Adrenal gland (tissue), 12 donors: Measurements from ENCODE around the gene CPOX. TPM values are rescaled to one million over a fixed set of nuclear protein-coding genes. Genes with fewer than 3 reads are reported as not detected.
A peak's percentile ranks its signal among the peaks of the same experiment; 100 is the strongest.

Source experiments
- DNase-seq, 7 donors: peaks; one replicate each; pipeline ENCODE4 v3.0.0-alpha.2; 2019 to 2020
- H3K27ac ChIP-seq, 5 donors: fragments of 200-600 bp; sonication (generic) in 4 of 5; 1 replicate in 3 of 5; 2 replicates in 2 of 5; pipeline versions ENCODE4 v1.5.1 to v1.8.0; 2016 to 2020; ENCODE audit warnings: mild to moderate bottlenecking in 1 of 5
- H3K27me3 ChIP-seq: fragments of 200-600 bp; 2 replicates; pipeline ENCODE4 v1.8.0; 2021
- H3K36me3 ChIP-seq, 2 donors: fragments of 200-600 bp; replicated peaks in 1 of 2; 1 replicate in 1 of 2; 2 replicates in 1 of 2; pipeline versions ENCODE4 v1.5.1 to v1.8.0; 2018 to 2022
- H3K4me1 ChIP-seq, 2 donors: fragments of 200-600 bp; replicated peaks in 1 of 2; 1 replicate in 1 of 2; 2 replicates in 1 of 2; pipeline versions ENCODE4 v1.5.1 to v1.8.0; 2018 to 2021
- H3K4me3 ChIP-seq, 4 donors: fragments of 200-600 bp; sonication (generic) in 3 of 4; one replicate each; pipeline ENCODE4 v1.5.1; 2016 to 2018
- H3K9me3 ChIP-seq, 3 donors: fragments of 200-600 bp; sonication (generic) in 1 of 3; replicated peaks in 1 of 3; 1 replicate in 2 of 3; 2 replicates in 1 of 3; pipeline versions ENCODE4 v1.5.1 to v1.8.0; 2016 to 2021
- POLR2A ChIP-seq, 2 donors: fragments of 450-650 bp; IDR thresholded peaks; one replicate each; pipeline ENCODE4 v1.6.1; 2017; ENCODE audit warnings: antibody characterized with exemption in 2 of 2, mild to moderate bottlenecking in 2 of 2, moderate library complexity in 1 of 2
- WGBS, 4 donors: extraction: QIAGEN DNeasy Blood & Tissue Kit in 2 of 4; methylation state at CpG; one replicate each; pipeline versions ENCODE4 v1.1.5 to v1.1.7; 2013 to 2017; 5-methylcytosine and 5-hydroxymethylcytosine counted together
- intact Hi-C, 2 donors: fragments of 100-400 bp; cut with DNase I; formaldehyde crosslinking; loops; one replicate each; pipeline versions ENCODE4 v1.14.1 to v1.15.0; 2022 to 2023
- polyA plus RNA-seq, 3 donors: library from polyadenylated mRNA; stranded (reverse); fragments of 200-250 nt in 2 of 3; fragments of 350-450 nt in 1 of 3; fragmentation: Illumina TruSeq in 1 of 3; extraction: RNeasy Lipid Tissue Mini Kit (QIAGEN cat#74804) in 1 of 3; gene quantifications; one replicate each; pipeline ENCODE4 v1.2.3, GENCODE V29; 2013 to 2014
- total RNA-seq, 9 donors: library from RNA; depleted of rRNA in 4 of 9; stranded (reverse); fragments of >200 nt in 4 of 9; fragments of 120-200 nt in 1 of 9; fragmentation: NEBNext Ultra II Directional in 1 of 9; extraction: Animal tissue kit (Norgen Biotek cat#: 25700) in 1 of 9; gene quantifications; one replicate each; pipeline versions ENCODE4 v1.1.0 to v1.2.4, GENCODE V29; 2013 to 2023
- TF ChIP-seq, protein P1 (sequence below), 6 experiments: fragments of 450-650 bp in 4 of 6; fragments of 200-600 bp in 2 of 6; sonication (generic) in 1 of 6; IDR thresholded peaks; 1 replicate in 5 of 6; 2 replicates in 1 of 6; pipeline versions ENCODE4 v1.5.1 to v1.8.0; 2016 to 2021; ENCODE audit warnings: antibody characterized with exemption in 6 of 6, mild to moderate bottlenecking in 2 of 6, moderate library complexity in 1 of 6
- donor health status: healthy with polysubstance abuse.
- donor health status: Bipolar disorder and iron deficiency.
- donor health status: DM: yes; HTN: yes; CAD: no.
- donor health status: DM: no; HTN: no; CAD: no.
- donor health status: DM: no; HTN: no; CAD: no.
- donor health status: DM: yes; HTN: yes; CAD: no.

CPOX gene
- total and polyA plus RNA-seq, 12 donors: 9.0 to 59.8 (median 21.7) TPM

DNA sequence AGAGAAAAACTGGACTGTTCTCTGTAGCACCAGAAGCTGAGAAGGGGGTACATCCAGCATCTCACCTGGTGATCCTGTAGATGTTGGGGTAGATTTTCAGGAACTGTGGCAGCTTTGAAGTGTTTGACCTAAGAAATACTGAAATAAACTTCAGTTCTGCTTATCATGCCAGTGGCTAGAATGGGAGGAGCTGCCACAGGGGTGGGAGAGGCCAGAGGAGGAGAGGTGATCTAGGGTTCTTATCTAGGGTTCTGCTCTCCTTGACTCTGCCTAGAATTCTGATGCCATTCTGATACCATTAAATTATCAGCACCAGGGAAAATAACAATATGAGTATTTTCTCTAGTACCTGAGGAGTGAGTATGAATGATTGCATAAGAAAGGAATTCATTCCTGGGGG lies 10.2 kb upstream of the CPOX start:
- peaks cover 0 to under 1% of the 10 kb centered on the region in 2 donors for H3K4me1 ChIP-seq
- no peak for DNase-seq
- TF ChIP-seq, protein P1, sequence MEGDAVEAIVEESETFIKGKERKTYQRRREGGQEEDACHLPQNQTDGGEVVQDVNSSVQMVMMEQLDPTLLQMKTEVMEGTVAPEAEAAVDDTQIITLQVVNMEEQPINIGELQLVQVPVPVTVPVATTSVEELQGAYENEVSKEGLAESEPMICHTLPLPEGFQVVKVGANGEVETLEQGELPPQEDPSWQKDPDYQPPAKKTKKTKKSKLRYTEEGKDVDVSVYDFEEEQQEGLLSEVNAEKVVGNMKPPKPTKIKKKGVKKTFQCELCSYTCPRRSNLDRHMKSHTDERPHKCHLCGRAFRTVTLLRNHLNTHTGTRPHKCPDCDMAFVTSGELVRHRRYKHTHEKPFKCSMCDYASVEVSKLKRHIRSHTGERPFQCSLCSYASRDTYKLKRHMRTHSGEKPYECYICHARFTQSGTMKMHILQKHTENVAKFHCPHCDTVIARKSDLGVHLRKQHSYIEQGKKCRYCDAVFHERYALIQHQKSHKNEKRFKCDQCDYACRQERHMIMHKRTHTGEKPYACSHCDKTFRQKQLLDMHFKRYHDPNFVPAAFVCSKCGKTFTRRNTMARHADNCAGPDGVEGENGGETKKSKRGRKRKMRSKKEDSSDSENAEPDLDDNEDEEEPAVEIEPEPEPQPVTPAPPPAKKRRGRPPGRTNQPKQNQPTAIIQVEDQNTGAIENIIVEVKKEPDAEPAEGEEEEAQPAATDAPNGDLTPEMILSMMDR (IDR thresholded peaks at IDR 0.05): no peak
- no peak for TF ChIP-seq POLR2A (IDR thresholded peaks at IDR 0.05)
- no peaks in the 10 kb centered on the region for H3K27me3 ChIP-seq
- H3K4me3 ChIP-seq: no peak overlapping the region
- H3K27ac ChIP-seq: no peak overlapping the region
- no peaks in the 10 kb centered on the region for H3K36me3 ChIP-seq
- H3K9me3 ChIP-seq: no peaks in the 10 kb centered on the region
- intact Hi-C loops: loop anchor here (5.0 kb wide), 3 partner anchors 204 to 389 kb away; no protein-coding TSS in a partner anchor

DNA sequence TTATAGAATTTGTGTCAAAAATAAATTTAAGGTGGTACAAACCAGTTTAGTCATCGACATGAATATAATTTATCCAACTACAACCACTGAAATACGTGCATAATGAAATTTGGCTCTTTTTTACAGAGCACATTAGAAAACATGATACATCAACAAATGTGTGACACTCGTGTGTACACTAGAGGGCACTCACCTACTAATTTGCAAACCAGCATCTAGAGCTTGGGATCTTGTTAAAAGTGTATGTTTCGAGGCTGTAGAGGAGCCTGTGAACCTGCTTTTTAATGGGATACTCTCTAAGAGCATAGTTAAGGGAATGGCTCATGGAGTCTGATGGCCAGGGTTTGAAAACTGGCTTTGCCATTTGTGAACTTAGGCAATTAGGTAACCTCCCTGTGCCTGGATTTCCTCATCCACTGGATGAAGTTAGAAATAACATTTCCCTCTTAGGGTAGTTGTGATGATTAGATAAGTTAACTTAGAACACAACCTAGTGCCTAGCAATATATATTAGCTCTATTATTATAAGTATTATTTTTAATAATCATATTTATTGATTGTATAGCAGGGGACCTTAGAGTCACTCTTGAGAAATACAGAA lies 8.8 kb upstream of the CPOX start:
- 0 to 5% (median 3%) methylated on average over 4 of the region's 4 CpGs for WGBS, 4 donors
- no peak overlapping the region for H3K27ac ChIP-seq
- intact Hi-C loops: loop anchor here (5.0 kb wide), 3 partner anchors 205 to 390 kb away; no protein-coding TSS in a partner anchor
- H3K4me3 ChIP-seq: no peak overlapping the region
- no peaks in the 10 kb centered on the region for H3K27me3 ChIP-seq
- peaks cover 0 to 9% of the 10 kb centered on the region in 2 donors for H3K4me1 ChIP-seq
- no peaks in the 10 kb centered on the region for H3K36me3 ChIP-seq
- DNase-seq: peak; percentile 26 to 71 (median 48)
- no peak for TF ChIP-seq POLR2A (IDR thresholded peaks at IDR 0.05)
- TF ChIP-seq, protein P1 (IDR thresholded peaks at IDR 0.05): peak; percentile 56 to 77 (median 72)
- H3K9me3 ChIP-seq: no peaks in the 10 kb centered on the region

DNA sequence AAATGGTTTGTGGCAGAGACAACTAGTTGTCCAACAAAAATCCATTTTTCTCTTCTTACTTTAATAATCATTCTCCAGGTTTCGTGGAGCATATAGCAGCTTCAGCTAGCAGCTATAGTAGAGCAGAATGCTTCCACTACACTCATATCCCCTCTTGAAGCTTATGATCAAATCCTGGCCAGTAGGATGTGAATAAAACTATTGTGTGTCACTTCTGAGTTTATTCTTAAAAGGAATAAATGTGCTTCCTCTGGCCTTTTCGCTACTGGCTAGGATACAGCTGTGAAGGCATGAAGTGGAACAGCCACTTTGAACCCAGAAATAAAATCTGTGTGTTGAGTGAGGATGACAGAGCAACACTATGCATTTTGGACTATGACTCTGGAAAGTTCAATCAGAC lies 7.8 kb upstream of the CPOX start:
- intact Hi-C loops: loop anchor here (5.0 kb wide), 3 partner anchors 206 to 391 kb away; no protein-coding TSS in a partner anchor

DNA sequence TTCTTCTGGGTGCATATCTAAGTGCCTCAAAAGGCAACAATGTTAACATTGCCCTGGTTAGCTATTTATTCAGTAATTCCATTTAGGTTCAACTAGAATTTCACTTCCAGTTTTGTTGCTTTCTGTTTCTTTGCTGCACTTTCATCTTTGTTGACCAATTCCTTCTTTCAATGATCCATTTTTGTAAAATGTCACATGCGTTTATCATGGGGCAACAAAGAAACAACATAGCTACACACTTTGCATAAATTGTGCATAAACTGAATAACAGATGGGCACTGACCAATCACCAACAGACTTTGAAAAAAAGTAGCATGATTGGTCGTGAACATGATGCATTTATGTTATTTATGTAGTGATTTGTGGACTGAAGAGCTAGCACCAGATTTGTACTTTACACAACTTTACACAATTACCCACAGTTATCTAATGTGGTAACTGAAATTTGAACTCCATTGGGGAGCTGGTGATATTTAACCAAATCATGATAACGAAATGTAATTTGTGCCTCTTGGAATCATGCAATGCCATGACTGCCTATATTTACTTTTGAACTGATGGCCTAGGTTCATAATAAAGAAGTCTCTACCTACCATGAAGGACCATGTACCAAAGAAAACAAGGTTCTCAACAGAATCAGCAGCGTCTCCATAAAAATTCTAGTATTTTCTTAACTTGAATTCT lies 7.1 kb upstream of the CPOX start:
- intact Hi-C loops: loop anchor here (5.0 kb wide), 3 partner anchors 207 to 392 kb away; no protein-coding TSS in a partner anchor
- TF ChIP-seq POLR2A (IDR thresholded peaks at IDR 0.05): no peak
- TF ChIP-seq, protein P1 (IDR thresholded peaks at IDR 0.05): no peak
- Histone ChIP-seq H3K36me3 (no peaks in the 10 kb centered on the region), H3K27me3 (no peaks in the 10 kb centered on the region), H3K4me1 (peaks cover 0 to 9% of the 10 kb centered on the region in 2 donors), H3K9me3 (no peaks in the 10 kb centered on the region), H3K27ac (no peak overlapping the region), H3K4me3 (no peak overlapping the region)
- WGBS, 4 donors: 74 to 87% (median 78%) methylated on average over 4 of the region's 4 CpGs
- DNase-seq: no peak

More for the DNA sequence above, 7.8 kb upstream of the CPOX start:
- Histone ChIP-seq H3K27ac (no peak overlapping the region), H3K27me3 (no peaks in the 10 kb centered on the region), H3K36me3 (no peaks in the 10 kb centered on the region), H3K9me3 (no peaks in the 10 kb centered on the region), H3K4me3 (no peak overlapping the region), H3K4me1 (peaks cover 0 to 9% of the 10 kb centered on the region in 2 donors)
- DNase-seq: no peak
- WGBS, 4 donors: 63 to 83% (median 77%) methylated on average over 2 of the region's 2 CpGs
- no peak for TF ChIP-seq POLR2A (IDR thresholded peaks at IDR 0.05)
- TF ChIP-seq, protein P1 (IDR thresholded peaks at IDR 0.05): no peak
